ENCODE measurements around the gene EHD1. TPM values are rescaled to one million over a fixed set of nuclear protein-coding genes. Genes with fewer than 3 reads are reported as not detected.

Gene EHD1
- total and polyA plus RNA-seq, 2 of the 4 experiments (the other 2 are of a cell fraction) = 107 to 209 TPM

- dilution Hi-C loops (cut with HindIII; ENCODE audit: low sequenced_read_pairs, unreplicated experiment) (no loop called here), intact Hi-C loops (cut with micrococcal nuclease) (no loop called here), in situ Hi-C loops (cut with MboI; ENCODE audit: low sequenced_read_pairs) (no loop called here)
- no peak overlapping the region for H3K9ac ChIP-seq (ENCODE audit: low read depth, low read length)
- H3K9me3 ChIP-seq (ENCODE audit: control insufficient read depth, insufficient read depth, low read length) = no peaks in the 10 kb centered on the region
- H2AFZ ChIP-seq (replicated peaks; ENCODE audit: low read length, poor library complexity) = no peak overlapping the region
- H3K4me3 ChIP-seq (ENCODE audit: insufficient read depth, low read depth, low read length) = no peak overlapping the region
- H2AK9ac ChIP-seq (replicated peaks; ENCODE audit: low read depth, low read length, poor library complexity) = no peak overlapping the region
- H4K91ac ChIP-seq (ENCODE audit: insufficient read depth, low read depth, low read length) = no peak overlapping the region
- no peaks in the 10 kb centered on the region for H3K27me3 ChIP-seq (ENCODE audit: control insufficient read depth, insufficient read depth, low read length)
- peaks cover 16% of the 10 kb centered on the region for H4K20me1 ChIP-seq (ENCODE audit: insufficient read depth, low read length)
- peaks cover 6 to 24% of the 10 kb centered on the region in 2 experiments; a peak in 3 of 4 replicates for H3K79me1 ChIP-seq (ENCODE audit: low read depth in 1 of 2, low read length in 2 of 2)
- H3K23ac ChIP-seq (ENCODE audit: low read depth, low read length) = no peak overlapping the region
- H3K56ac ChIP-seq (ENCODE audit: extremely low read depth, insufficient read depth, low read length) = no peak overlapping the region
- no peak overlapping the region for H2BK15ac ChIP-seq (ENCODE audit: low read depth, low read length)
- H3K4ac ChIP-seq (ENCODE audit: low read depth, low read length) = no peak overlapping the region
- no peak overlapping the region for H2BK120ac ChIP-seq (ENCODE audit: low read depth, low read length)
- H4K8ac ChIP-seq (ENCODE audit: low read depth in 2 of 2, low read length in 2 of 2) = no peak overlapping the region
- POLR2A ChIA-PET (ENCODE audit: unreplicated experiment) = interaction anchor here (0.6 kb wide), 1 partner anchor 904 kb away, joined by 12 read pairs; no protein-coding TSS in a partner anchor
- peaks cover 7% of the 10 kb centered on the region for H3K4me1 ChIP-seq (ENCODE audit: control insufficient read depth, insufficient read depth, low read length)
- ATAC-seq (ENCODE audit: low read depth) = no peak
- H3K18ac ChIP-seq (ENCODE audit: low read depth, low read length) = no peak overlapping the region
- no peak overlapping the region for H2BK20ac ChIP-seq (ENCODE audit: low read depth, low read length)
- 67% methylated on average over 1 of the region's 8 CpGs; no CpG with 5 or more reads in 1 of the 2 experiments for WGBS, 2 experiments (ENCODE audit: extremely low coverage in 2 of 2, insufficient read length in 1 of 2)
- H4K5ac ChIP-seq (ENCODE audit: low read depth, low read length) = no peak overlapping the region
- no peak overlapping the region for H2AK5ac ChIP-seq (ENCODE audit: low read depth, low read length)
- H3K27ac ChIP-seq (ENCODE audit: insufficient read depth, low read length) = no peak overlapping the region
- H3K36me3 ChIP-seq (ENCODE audit: control insufficient read depth, insufficient read depth, low read length) = no peaks in the 10 kb centered on the region; the same call in 1 of the 2 replicates
- H3K9me1 ChIP-seq (ENCODE audit: insufficient read depth, low read length) = peaks cover 8% of the 10 kb centered on the region
- H3K14ac ChIP-seq (replicated peaks; ENCODE audit: low read depth, low read length) = no peak overlapping the region
- CTCF ChIA-PET = interaction anchor here (0.6 kb wide), 1 partner anchor 37 kb away, joined by 3 read pairs; the partner anchor contains the start of gene CDC42BPG
- TF ChIP-seq SMC3 (IDR thresholded peaks at IDR 0.05; ENCODE audit: low read depth, low read length) = no peak
- no peak for TF ChIP-seq USF2 (IDR thresholded peaks at IDR 0.05; ENCODE audit: low read depth, low read length)
- no peak for TF ChIP-seq FOS (IDR thresholded peaks at IDR 0.05; ENCODE audit: low read depth, low read length)
- no peak for TF ChIP-seq ELK1 (IDR thresholded peaks at IDR 0.05; ENCODE audit: borderline replicate concordance, low read depth, low read length)
- no peak for TF ChIP-seq BHLHE40 (IDR thresholded peaks at IDR 0.05; ENCODE audit: low read depth, low read length)
- TF ChIP-seq CEBPB (IDR thresholded peaks at IDR 0.05; ENCODE audit: low read depth, low read length) = no peak
- no peak for TF ChIP-seq MAZ (IDR thresholded peaks at IDR 0.05; ENCODE audit: borderline replicate concordance, low read depth, low read length)
- TF ChIP-seq MXI1 (IDR thresholded peaks at IDR 0.05; ENCODE audit: borderline replicate concordance, low read depth, low read length) = no peak
- TF ChIP-seq CHD1 (IDR thresholded peaks at IDR 0.05; ENCODE audit: low read depth, low read length) = no peak
- TF ChIP-seq MAFK (IDR thresholded peaks at IDR 0.05; ENCODE audit: low read depth, low read length) = no peak
- no peak for TF ChIP-seq RAD21 (IDR thresholded peaks at IDR 0.05; ENCODE audit: low read length)
- no TSS peak for BruUV-seq (replicated peaks)
- DNase-seq = no peak
- H3K4me2 ChIP-seq (ENCODE audit: low read depth, low read length) = no peak overlapping the region
- H2BK5ac ChIP-seq (ENCODE audit: low read depth, low read length, poor library complexity, severe bottlenecking) = no peak overlapping the region
These were observed 3.1 kb upstream of the EHD1 start for GRCh38 chr11:64881476-64881875.

Measured in IMR-90 (cell line).